ENCODE measurements around the gene AFMID. TPM values are rescaled to one million over a fixed set of nuclear protein-coding genes. Genes with fewer than 3 reads are reported as not detected.

Gene AFMID
- total RNA-seq, 1 donor from 2014 or later, result 23.0 TPM

DNA sequence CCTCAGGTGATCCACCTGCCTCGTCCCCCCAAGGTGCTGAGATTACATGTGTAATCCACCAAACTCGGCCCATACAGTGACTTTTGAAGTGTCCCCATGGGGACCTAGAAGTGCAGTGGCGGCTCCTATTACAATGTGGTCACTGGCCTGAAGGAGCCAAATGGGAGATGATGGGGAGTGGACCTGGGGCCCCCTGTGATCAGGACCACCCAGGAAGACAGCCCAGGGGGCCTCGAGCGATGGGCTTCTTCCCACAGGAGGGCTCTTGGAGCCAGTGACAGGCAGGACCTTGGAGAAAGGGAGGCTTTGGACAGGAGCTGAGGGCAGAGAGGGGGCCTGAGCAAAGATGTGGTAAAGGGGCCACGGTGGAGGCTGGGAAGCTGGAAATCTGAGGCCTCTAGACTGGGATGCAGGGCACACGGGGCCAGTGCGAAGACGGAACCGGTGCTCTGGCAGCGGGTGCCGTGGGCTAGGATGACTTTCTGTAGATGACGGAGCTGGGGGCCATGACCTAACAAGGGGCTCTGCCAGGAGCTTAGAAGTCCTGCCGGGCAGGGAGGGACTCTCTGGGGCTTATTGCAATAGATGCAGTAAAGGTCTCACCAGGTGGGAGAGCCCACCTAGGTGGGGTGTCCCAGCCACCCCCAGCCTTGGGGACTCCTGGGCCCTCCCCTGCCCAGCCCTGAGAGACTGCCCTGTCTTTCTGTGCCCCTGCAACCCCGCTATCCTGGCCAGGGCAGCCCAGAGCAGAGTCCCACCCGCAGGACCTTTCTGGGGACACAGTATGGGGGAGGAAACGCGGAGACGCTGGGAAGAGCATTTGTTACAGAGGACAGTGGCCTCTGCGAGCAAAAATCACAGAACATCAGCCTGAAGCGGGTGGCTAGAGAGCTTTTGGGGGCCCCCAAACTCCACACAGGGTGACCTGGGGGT lies 43.7 kb upstream of the AFMID start:
- peaks cover 24 to 41% (median 28%) of the 10 kb centered on the region in 3 donors for H3K4me1 ChIP-seq (ENCODE audit: control insufficient read depth in 3 of 3, insufficient read depth in 3 of 3, low read length in 3 of 3)
- no peaks in the 10 kb centered on the region for H3K36me3 ChIP-seq (ENCODE audit: control insufficient read depth in 3 of 3, insufficient read depth in 3 of 3, low read length in 3 of 3)
- no peak overlapping the region for H3K27ac ChIP-seq (ENCODE audit: low read depth, low read length)
- peak overlapping the region in 1 of 3 donors; percentile 60 for H3K9ac ChIP-seq (ENCODE audit: low read depth in 1 of 3, low read length in 3 of 3)
- no peak overlapping the region for H3K4me3 ChIP-seq (ENCODE audit: low read length in 3 of 3)
- no peaks in the 10 kb centered on the region for H3K9me3 ChIP-seq (ENCODE audit: control insufficient read depth in 3 of 3, low read length in 3 of 3)
- peaks cover 0 to 3% (median 0%) of the 10 kb centered on the region in 3 donors for H3K27me3 ChIP-seq (ENCODE audit: control insufficient read depth in 3 of 3, insufficient read depth in 3 of 3, low read length in 3 of 3)

DNA sequence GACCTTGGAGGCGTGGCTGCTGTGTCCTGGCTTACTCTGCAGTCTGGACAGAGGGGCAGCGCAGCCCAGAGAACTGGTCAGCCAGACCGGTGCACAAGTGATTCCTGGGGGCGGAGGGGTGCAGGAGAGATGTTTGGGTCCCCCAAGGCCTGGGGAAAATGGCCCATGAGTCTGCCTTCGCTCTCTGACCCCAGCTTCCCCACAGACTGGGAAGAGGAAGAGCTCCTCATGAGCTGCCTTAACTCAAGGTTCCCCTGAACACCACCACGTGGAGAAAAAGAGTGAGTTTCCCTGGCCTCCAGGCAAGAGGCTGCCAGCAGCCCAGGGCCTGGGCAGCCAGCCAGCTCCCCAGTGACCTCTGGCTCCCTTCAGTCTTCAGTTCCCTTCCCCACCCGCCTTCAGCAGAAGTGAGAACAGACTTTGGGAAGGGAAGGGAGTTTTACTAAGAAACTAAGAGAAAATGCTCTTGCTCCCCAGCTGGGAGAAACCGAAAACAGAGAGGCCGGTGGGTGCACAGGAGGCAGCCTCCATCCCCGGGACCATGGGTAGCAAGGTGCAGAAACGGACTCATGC lies 42.9 kb upstream of the AFMID start:
- peak overlapping the region; percentile 58 for H3K27ac ChIP-seq (ENCODE audit: low read depth, low read length)
- peaks cover 24 to 37% (median 28%) of the 10 kb centered on the region in 3 donors for H3K4me1 ChIP-seq (ENCODE audit: control insufficient read depth in 3 of 3, insufficient read depth in 3 of 3, low read length in 3 of 3)
- no peaks in the 10 kb centered on the region for H3K9me3 ChIP-seq (ENCODE audit: control insufficient read depth in 3 of 3, low read length in 3 of 3)
- H3K36me3 ChIP-seq (ENCODE audit: control insufficient read depth in 3 of 3, insufficient read depth in 3 of 3, low read length in 3 of 3), result no peaks in the 10 kb centered on the region
- H3K4me3 ChIP-seq (ENCODE audit: low read length in 3 of 3), result peak overlapping the region in 2 of 3 donors; percentile 38 to 40
- peak overlapping the region; percentile 43 to 60 (median 56) for H3K9ac ChIP-seq (ENCODE audit: low read depth in 1 of 3, low read length in 3 of 3)
- H3K27me3 ChIP-seq (ENCODE audit: control insufficient read depth in 3 of 3, insufficient read depth in 3 of 3, low read length in 3 of 3), result peaks cover 0 to 3% (median 0%) of the 10 kb centered on the region in 3 donors

DNA sequence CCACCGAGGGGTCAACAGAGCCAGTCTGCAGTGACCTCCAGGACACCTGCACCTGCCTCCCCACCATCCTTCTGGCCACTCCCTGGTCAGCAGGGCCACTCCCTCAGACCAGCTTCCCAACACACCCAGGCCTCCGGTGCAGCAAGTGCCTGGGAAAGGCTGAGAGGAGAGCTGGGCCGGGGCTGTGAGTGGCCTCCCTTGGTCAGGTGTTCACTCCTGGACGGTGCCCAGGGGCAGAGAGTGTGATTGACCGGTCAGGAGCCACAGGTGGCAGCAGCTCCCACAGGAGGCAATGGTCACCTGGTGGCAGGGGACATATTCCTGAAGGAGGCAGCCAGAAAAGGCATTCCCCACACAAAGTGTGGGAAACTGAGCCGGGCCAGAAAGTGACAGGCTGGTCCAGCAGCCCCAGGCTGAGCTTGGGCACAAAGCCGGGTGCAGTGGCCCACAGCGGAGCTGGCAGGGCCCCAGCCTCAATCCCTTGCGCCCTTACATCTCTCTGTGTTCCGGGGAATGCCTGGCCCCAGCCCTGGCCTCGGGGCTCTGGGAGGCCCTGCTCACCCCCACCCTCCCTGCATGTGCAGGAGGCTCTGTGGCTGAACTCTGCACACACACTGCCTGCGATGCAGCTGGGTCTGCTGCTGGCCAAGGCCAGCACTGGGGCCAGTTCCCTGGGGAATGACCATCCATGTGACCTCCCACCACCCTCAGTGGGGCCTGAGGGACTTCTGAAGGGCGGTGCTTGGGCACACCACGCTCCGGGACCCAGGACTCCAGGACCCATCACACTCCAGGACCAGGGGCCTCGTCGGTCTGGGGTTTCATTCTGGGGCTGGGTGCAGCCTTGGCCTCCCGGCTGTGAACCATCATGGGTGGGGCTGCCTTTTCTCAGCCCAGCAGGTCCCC lies 42.2 kb upstream of the AFMID start:
- H3K9ac ChIP-seq (ENCODE audit: low read depth in 1 of 3, low read length in 3 of 3), result peak overlapping the region in 2 of 3 donors; percentile 56 to 60
- peak overlapping the region in 2 of 3 donors; percentile 38 to 40 for H3K4me3 ChIP-seq (ENCODE audit: low read length in 3 of 3)
- H3K27ac ChIP-seq (ENCODE audit: low read depth, low read length), result peak overlapping the region; percentile 58
- H3K9me3 ChIP-seq (ENCODE audit: control insufficient read depth in 3 of 3, low read length in 3 of 3), result no peaks in the 10 kb centered on the region
- no peaks in the 10 kb centered on the region for H3K36me3 ChIP-seq (ENCODE audit: control insufficient read depth in 3 of 3, insufficient read depth in 3 of 3, low read length in 3 of 3)
- peaks cover 0 to 3% (median 0%) of the 10 kb centered on the region in 3 donors for H3K27me3 ChIP-seq (ENCODE audit: control insufficient read depth in 3 of 3, insufficient read depth in 3 of 3, low read length in 3 of 3)
- H3K4me1 ChIP-seq (ENCODE audit: control insufficient read depth in 3 of 3, insufficient read depth in 3 of 3, low read length in 3 of 3), result peaks cover 24 to 36% (median 28%) of the 10 kb centered on the region in 3 donors

DNA sequence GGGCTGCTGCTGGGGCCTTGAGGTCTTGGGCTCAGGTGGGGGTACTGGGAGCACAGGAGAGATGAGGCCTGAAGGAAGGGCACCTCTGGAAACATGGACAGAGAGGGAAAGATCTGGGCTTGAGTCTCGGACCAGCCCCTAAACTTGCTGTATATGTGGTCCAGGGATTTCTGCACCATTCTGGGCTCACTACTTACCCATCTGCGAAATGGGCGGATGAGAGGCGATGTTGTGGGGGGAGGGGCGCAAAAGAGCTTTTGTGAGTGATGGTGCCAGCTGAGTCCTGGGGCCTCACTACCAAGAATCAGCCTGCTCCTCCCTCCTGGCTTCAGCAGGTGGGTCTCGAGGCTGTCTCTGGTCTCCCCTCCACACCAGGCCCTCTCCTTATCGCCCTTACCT lies 40.7 kb upstream of the AFMID start:
- H3K4me3 ChIP-seq (ENCODE audit: low read length in 3 of 3), result no peak overlapping the region

DNA sequence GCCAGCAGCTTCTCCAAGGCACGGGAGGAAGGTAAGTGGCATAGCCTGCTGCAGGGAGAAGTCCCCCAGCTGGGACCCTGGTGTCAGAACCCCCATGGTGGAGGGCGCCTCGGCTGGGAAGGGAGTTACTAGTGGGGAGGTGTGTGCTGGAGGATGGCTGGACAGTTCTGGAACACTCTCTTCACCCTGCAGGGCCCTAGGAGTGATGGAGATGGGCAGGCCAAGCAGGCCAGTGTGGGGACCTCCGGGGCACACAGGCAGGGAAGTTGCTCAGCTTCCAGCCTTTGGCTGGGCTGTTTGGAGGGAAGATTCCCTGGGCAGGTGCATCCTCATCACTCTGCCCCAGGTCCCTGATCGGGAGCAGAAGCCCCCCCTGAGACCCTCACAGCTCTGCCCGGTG lies 40.3 kb upstream of the AFMID start:
- peaks cover 0 to 3% (median 0%) of the 10 kb centered on the region in 3 donors for H3K27me3 ChIP-seq (ENCODE audit: control insufficient read depth in 3 of 3, insufficient read depth in 3 of 3, low read length in 3 of 3)
- no peak overlapping the region for H3K27ac ChIP-seq (ENCODE audit: low read depth, low read length)
- no peaks in the 10 kb centered on the region for H3K9me3 ChIP-seq (ENCODE audit: control insufficient read depth in 3 of 3, low read length in 3 of 3)
- H3K4me3 ChIP-seq (ENCODE audit: low read length in 3 of 3), result no peak overlapping the region
- H3K9ac ChIP-seq (ENCODE audit: low read depth in 1 of 3, low read length in 3 of 3), result no peak overlapping the region
- no peaks in the 10 kb centered on the region for H3K36me3 ChIP-seq (ENCODE audit: control insufficient read depth in 3 of 3, insufficient read depth in 3 of 3, low read length in 3 of 3)
- peaks cover 19 to 23% (median 21%) of the 10 kb centered on the region in 3 donors for H3K4me1 ChIP-seq (ENCODE audit: control insufficient read depth in 3 of 3, insufficient read depth in 3 of 3, low read length in 3 of 3)

More for the DNA sequence above, 40.7 kb upstream of the AFMID start:
- no peak overlapping the region for H3K9ac ChIP-seq (ENCODE audit: low read depth in 1 of 3, low read length in 3 of 3)
- no peaks in the 10 kb centered on the region for H3K9me3 ChIP-seq (ENCODE audit: control insufficient read depth in 3 of 3, low read length in 3 of 3)
- peaks cover 0 to 3% (median 0%) of the 10 kb centered on the region in 3 donors for H3K27me3 ChIP-seq (ENCODE audit: control insufficient read depth in 3 of 3, insufficient read depth in 3 of 3, low read length in 3 of 3)
- peaks cover 21 to 25% (median 22%) of the 10 kb centered on the region in 3 donors for H3K4me1 ChIP-seq (ENCODE audit: control insufficient read depth in 3 of 3, insufficient read depth in 3 of 3, low read length in 3 of 3)
- H3K36me3 ChIP-seq (ENCODE audit: control insufficient read depth in 3 of 3, insufficient read depth in 3 of 3, low read length in 3 of 3), result no peaks in the 10 kb centered on the region
- H3K27ac ChIP-seq (ENCODE audit: low read depth, low read length), result no peak overlapping the region

DNA sequence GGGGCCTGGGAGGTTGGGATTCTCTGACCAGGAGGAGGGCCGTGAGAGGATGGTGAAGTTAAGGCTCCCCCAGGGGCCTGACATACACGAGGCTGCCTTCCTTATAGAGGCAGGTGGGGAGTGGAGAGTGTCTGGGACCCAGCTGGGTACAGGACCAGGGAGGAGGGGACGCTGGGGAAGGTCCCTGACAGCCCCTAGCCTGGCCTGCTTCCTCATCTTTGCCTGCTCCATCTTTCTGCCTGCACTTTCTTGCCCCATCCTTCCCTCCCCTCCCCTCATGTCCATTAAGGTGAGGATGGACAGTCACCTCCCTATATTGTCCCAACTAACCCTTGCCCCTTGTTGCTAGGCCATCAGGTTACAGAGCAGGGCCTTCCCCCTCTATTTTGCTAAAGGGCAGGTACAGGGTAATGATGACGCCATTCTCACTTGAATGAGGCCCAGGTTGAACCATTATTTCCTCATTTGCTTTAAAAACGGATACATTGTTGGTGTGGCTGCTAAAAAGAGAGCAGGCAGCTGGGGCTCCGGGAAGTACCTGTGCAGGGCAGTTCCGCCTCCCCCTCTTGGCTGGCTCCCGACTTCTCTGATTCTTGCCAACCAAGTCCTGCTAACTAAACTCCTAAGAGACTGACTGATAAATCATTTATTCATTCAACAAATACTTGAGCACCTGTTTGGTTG lies 39.7 kb upstream of the AFMID start:
- no peaks in the 10 kb centered on the region for H3K36me3 ChIP-seq (ENCODE audit: control insufficient read depth in 3 of 3, insufficient read depth in 3 of 3, low read length in 3 of 3)
- H3K4me3 ChIP-seq (ENCODE audit: low read length in 3 of 3), result no peak overlapping the region
- H3K27me3 ChIP-seq (ENCODE audit: control insufficient read depth in 3 of 3, insufficient read depth in 3 of 3, low read length in 3 of 3), result peaks cover 0 to 3% (median 0%) of the 10 kb centered on the region in 3 donors
- no peak overlapping the region for H3K27ac ChIP-seq (ENCODE audit: low read depth, low read length)
- H3K9ac ChIP-seq (ENCODE audit: low read depth in 1 of 3, low read length in 3 of 3), result no peak overlapping the region
- peaks cover 19 to 23% (median 21%) of the 10 kb centered on the region in 3 donors for H3K4me1 ChIP-seq (ENCODE audit: control insufficient read depth in 3 of 3, insufficient read depth in 3 of 3, low read length in 3 of 3)
- no peaks in the 10 kb centered on the region for H3K9me3 ChIP-seq (ENCODE audit: control insufficient read depth in 3 of 3, low read length in 3 of 3)

DNA sequence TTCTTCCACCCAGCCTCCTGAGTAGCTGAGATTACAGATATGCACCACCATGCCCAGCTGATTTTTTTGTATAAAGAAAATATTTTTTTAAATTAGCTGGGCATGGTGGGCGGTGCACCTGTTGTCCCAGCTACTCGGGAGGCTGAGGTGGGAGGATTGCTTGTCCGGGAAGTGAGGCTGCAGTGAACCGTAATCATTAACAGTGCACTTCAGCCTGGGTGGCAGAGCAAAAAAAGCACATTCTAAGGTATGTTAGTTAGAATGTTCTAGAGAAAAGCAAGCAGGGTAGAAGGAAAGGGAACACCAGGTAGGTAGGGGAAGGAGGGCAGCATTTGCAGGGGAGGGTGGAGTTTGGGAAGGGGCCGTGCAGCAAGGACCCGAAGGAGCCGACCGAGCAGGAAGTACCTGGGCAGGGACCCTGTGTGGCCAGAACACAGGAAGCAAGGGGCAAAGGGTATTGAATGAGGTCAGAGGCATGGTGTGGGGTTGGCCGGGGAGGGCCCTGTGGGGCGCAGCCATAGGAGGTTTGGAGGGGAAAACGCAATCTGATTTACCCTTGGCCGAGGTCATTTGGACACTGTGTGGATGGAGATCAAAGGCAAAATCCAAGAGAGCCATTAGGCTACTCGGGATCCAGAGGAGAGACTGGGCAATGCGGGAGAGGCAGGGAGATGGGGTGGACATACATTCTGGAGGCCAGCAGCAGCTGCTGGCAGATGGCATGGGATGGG lies 38.7 kb upstream of the AFMID start:
- Histone ChIP-seq H3K9ac (ENCODE audit: low read depth in 1 of 3, low read length in 3 of 3) (no peak overlapping the region), H3K36me3 (ENCODE audit: control insufficient read depth in 3 of 3, insufficient read depth in 3 of 3, low read length in 3 of 3) (no peaks in the 10 kb centered on the region), H3K27ac (ENCODE audit: low read depth, low read length) (no peak overlapping the region), H3K27me3 (ENCODE audit: control insufficient read depth in 3 of 3, insufficient read depth in 3 of 3, low read length in 3 of 3) (peaks cover 0 to 3% (median 0%) of the 10 kb centered on the region in 3 donors), H3K4me1 (ENCODE audit: control insufficient read depth in 3 of 3, insufficient read depth in 3 of 3, low read length in 3 of 3) (peaks cover 19 to 23% (median 21%) of the 10 kb centered on the region in 3 donors), H3K4me3 (ENCODE audit: low read length in 3 of 3) (no peak overlapping the region), H3K9me3 (ENCODE audit: control insufficient read depth in 3 of 3, low read length in 3 of 3) (no peaks in the 10 kb centered on the region)

DNA sequence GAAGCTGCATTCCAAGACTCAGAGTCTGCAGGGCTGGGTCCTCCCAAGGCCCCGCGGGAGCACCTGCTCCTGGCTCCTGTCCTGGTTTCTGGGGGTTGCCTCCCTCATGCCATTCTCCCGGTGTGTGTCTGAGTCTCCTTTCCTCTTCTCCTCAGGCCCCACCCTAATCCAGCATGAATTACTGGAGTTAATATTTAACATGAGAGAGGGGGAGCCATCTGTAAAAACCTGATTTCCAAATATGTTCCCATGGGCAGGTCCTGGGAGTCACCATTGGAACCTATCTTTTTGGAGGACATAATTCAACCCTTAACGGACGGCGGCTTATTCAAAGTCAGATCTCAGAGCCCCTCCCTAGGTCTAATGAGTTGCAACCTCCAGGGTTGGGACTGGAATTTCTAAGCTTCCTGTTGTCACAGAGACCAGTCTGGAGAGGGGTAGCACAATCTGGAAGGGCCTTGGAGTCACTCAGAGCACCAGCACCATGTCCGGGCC lies 35.6 kb upstream of the AFMID start:
- Histone ChIP-seq H3K9ac (ENCODE audit: low read depth in 1 of 3, low read length in 3 of 3) (no peak overlapping the region), H3K9me3 (ENCODE audit: control insufficient read depth in 3 of 3, low read length in 3 of 3) (no peaks in the 10 kb centered on the region), H3K27ac (ENCODE audit: low read depth, low read length) (no peak overlapping the region), H3K27me3 (ENCODE audit: control insufficient read depth in 3 of 3, insufficient read depth in 3 of 3, low read length in 3 of 3) (peaks cover 0 to 2% (median 0%) of the 10 kb centered on the region in 3 donors), H3K4me1 (ENCODE audit: control insufficient read depth in 3 of 3, insufficient read depth in 3 of 3, low read length in 3 of 3) (peaks cover 0 to 3% (median 0%) of the 10 kb centered on the region in 3 donors), H3K36me3 (ENCODE audit: control insufficient read depth in 3 of 3, insufficient read depth in 3 of 3, low read length in 3 of 3) (no peaks in the 10 kb centered on the region), H3K4me3 (ENCODE audit: low read length in 3 of 3) (no peak overlapping the region)

Data from skeletal muscle tissue (tissue), 4 donors.